Stimulated activated naive B cell treated with anti-CD40 and anti-IgM and Interleukin-4, amounts not matched to agents 10 μg/mL and 1 μg/mL and 100 μg/mL, for 72 hours (primary cell): ENCODE data around the gene LPAR6.
"Not testable (repeated sequence)": the region's sequence is repeated elsewhere in the genome, so short reads cannot be mapped to it uniquely, and the experiment has no call there.

ENCODE experiments used
- ATAC-seq, 2 donors: fragments of 150-1000 bp; cut with Tn5 transposase; replicated peaks; 2 replicates each; pipeline ENCODE4 v1.10.0; 2021; ENCODE audit warnings: moderate library complexity in 1 of 2
- DNase-seq: peaks from one replicate; pipeline ENCODE4 v3.0.0; 2021
- H3K27ac Mint-ChIP-seq: one replicate; pipeline ENCODE4 v1.8.0; 2022; ENCODE audit warnings: mild to moderate bottlenecking, mixed read lengths
- H3K27me3 Mint-ChIP-seq, 2 donors: one replicate each; pipeline ENCODE4 v1.8.0; 2022; ENCODE audit warnings: mixed read lengths in 2 of 2
- H3K36me3 Mint-ChIP-seq, 2 donors: one replicate each; pipeline ENCODE4 v1.8.0; 2022; ENCODE audit warnings: mixed read lengths in 2 of 2, mild to moderate bottlenecking in 1 of 2
- H3K4me1 Mint-ChIP-seq, 2 donors: one replicate each; pipeline ENCODE4 v1.8.0; 2022; ENCODE audit warnings: mixed read lengths in 2 of 2, mild to moderate bottlenecking in 1 of 2
- H3K4me3 Mint-ChIP-seq, 2 donors: one replicate each; pipeline ENCODE4 v1.8.0; 2022; ENCODE audit warnings: mild to moderate bottlenecking in 2 of 2, mixed read lengths in 2 of 2, moderate library complexity in 1 of 2
- H3K9me3 Mint-ChIP-seq, 2 donors: one replicate each; pipeline ENCODE4 v1.8.0; 2022; ENCODE audit warnings: mixed read lengths in 2 of 2, mild to moderate bottlenecking in 1 of 2

LPAR6 gene

GRCh38 chr13:48412881-48413351 is at the start of gene LPAR6:
TSS of gene LPAR6 (minus strand) at chr13:48413113. CDS start at chr13:48412423, 690 bp downstream.
- no peak within 1 kb of the TSS for H3K27ac Mint-ChIP-seq
- DNase-seq, result no peak

GRCh38 chr13:48457578-48458242 is 44.8 kb upstream of the LPAR6 start:
- Mint-ChIP-seq H3K36me3 (peaks cover 49 to 64% of the 10 kb centered on the region in 2 donors), H3K9me3 (peaks cover 4 to 5% of the 10 kb centered on the region in 2 donors), H3K27ac (no peak overlapping the region), H3K4me3 (no peak overlapping the region), H3K4me1 (peaks cover 0 to 6% of the 10 kb centered on the region in 2 donors), H3K27me3 (no peaks in the 10 kb centered on the region)
- ATAC-seq, result no peak
- DNase-seq, result no peak

More at GRCh38 chr13:48412881-48413351, at the start of gene LPAR6:
- Mint-ChIP-seq H3K9me3 (peaks cover 0 to 2% of the 10 kb centered on the region in 2 donors), H3K36me3 (peaks cover 25 to 44% of the 10 kb centered on the region in 2 donors), H3K4me3 (peak within 1 kb of the TSS; percentile 58 to 78), H3K4me1 (peaks cover 4% of the 10 kb centered on the region in 2 donors), H3K27me3 (no peaks in the 10 kb centered on the region)
- no peak for ATAC-seq

- Mint-ChIP-seq H3K27ac (no peak overlapping the region), H3K27me3 (no peaks in the 10 kb centered on the region), H3K9me3 (peaks cover 5% of the 10 kb centered on the region in 2 donors), H3K36me3 (peaks cover 53 to 69% of the 10 kb centered on the region in 2 donors), H3K4me1 (peaks cover 0 to 12% of the 10 kb centered on the region in 2 donors), H3K4me3 (no peak overlapping the region)
- ATAC-seq (no peak), DNase-seq (no peak)
Observed at GRCh38 chr13:48456546-48456945, 43.6 kb upstream of the LPAR6 start.

- not testable (repeated sequence) for H3K27ac Mint-ChIP-seq, H3K27me3 Mint-ChIP-seq, ATAC-seq, H3K4me3 Mint-ChIP-seq, DNase-seq
- H3K9me3 Mint-ChIP-seq, result peaks cover 14 to 17% of the 10 kb centered on the region in 2 donors
- H3K36me3 Mint-ChIP-seq, result peaks cover 49 to 56% of the 10 kb centered on the region in 2 donors
- H3K4me1 Mint-ChIP-seq, result peaks cover 3 to 33% of the 10 kb centered on the region in 2 donors
Observed at GRCh38 chr13:48451196-48451595, 38.3 kb upstream of the LPAR6 start.

- no peak for ATAC-seq
- Mint-ChIP-seq H3K4me1 (peaks cover 3 to 29% of the 10 kb centered on the region in 2 donors), H3K4me3 (no peak overlapping the region), H3K36me3 (peaks cover 43 to 48% of the 10 kb centered on the region in 2 donors), H3K27me3 (no peaks in the 10 kb centered on the region), H3K27ac (no peak overlapping the region), H3K9me3 (peaks cover 14 to 17% of the 10 kb centered on the region in 2 donors)
- DNase-seq, result no peak
Observed at GRCh38 chr13:48449656-48450055, 36.7 kb upstream of the LPAR6 start.

GRCh38 chr13:48448959-48449614 is 36.2 kb upstream of the LPAR6 start:
- ATAC-seq (no peak), DNase-seq (no peak)
- H3K4me1 Mint-ChIP-seq, result peaks cover 3 to 27% of the 10 kb centered on the region in 2 donors
- no peak overlapping the region for H3K4me3 Mint-ChIP-seq
- H3K36me3 Mint-ChIP-seq, result peaks cover 44 to 48% of the 10 kb centered on the region in 2 donors
- H3K9me3 Mint-ChIP-seq, result peaks cover 14 to 17% of the 10 kb centered on the region in 2 donors
- H3K27me3 Mint-ChIP-seq, result no peaks in the 10 kb centered on the region
- H3K27ac Mint-ChIP-seq, result no peak overlapping the region

- ATAC-seq, result no peak
- no peak for DNase-seq
- peaks cover 41 to 48% of the 10 kb centered on the region in 2 donors for H3K36me3 Mint-ChIP-seq
- peaks cover 3 to 27% of the 10 kb centered on the region in 2 donors for H3K4me1 Mint-ChIP-seq
- no peak overlapping the region for H3K27ac Mint-ChIP-seq
- H3K27me3 Mint-ChIP-seq, result no peaks in the 10 kb centered on the region
- no peak overlapping the region for H3K4me3 Mint-ChIP-seq
- peaks cover 13 to 15% of the 10 kb centered on the region in 2 donors for H3K9me3 Mint-ChIP-seq
Observed at GRCh38 chr13:48448285-48448958, 35.5 kb upstream of the LPAR6 start.

- peaks cover 3 to 20% of the 10 kb centered on the region in 2 donors for H3K4me1 Mint-ChIP-seq
Observed at GRCh38 chr13:48446464-48446863, 33.6 kb upstream of the LPAR6 start.

GRCh38 chr13:48443442-48444208 is 30.7 kb upstream of the LPAR6 start:
- no peaks in the 10 kb centered on the region for H3K27me3 Mint-ChIP-seq
- ATAC-seq (no peak), DNase-seq (no peak)
- no peak overlapping the region for H3K4me3 Mint-ChIP-seq
- no peaks in the 10 kb centered on the region for H3K9me3 Mint-ChIP-seq
- H3K4me1 Mint-ChIP-seq, result peaks cover 3 to 7% of the 10 kb centered on the region in 2 donors
- peak overlapping the region; percentile 54 for H3K27ac Mint-ChIP-seq
- H3K36me3 Mint-ChIP-seq, result peaks cover 10 to 13% of the 10 kb centered on the region in 2 donors

More at GRCh38 chr13:48446464-48446863, 33.6 kb upstream of the LPAR6 start:
- Mint-ChIP-seq H3K9me3 (peaks cover 9 to 11% of the 10 kb centered on the region in 2 donors), H3K27ac (no peak overlapping the region), H3K36me3 (peaks cover 26 to 30% of the 10 kb centered on the region in 2 donors), H3K27me3 (no peaks in the 10 kb centered on the region), H3K4me3 (no peak overlapping the region)
- DNase-seq (no peak), ATAC-seq (no peak)

GRCh38 chr13:48437371-48437770 is 24.5 kb upstream of the LPAR6 start:
- peaks cover 11 to 12% of the 10 kb centered on the region in 2 donors for H3K36me3 Mint-ChIP-seq

GRCh38 chr13:48436661-48437288 is 23.9 kb upstream of the LPAR6 start:
- Mint-ChIP-seq H3K27ac (no peak overlapping the region), H3K36me3 (peaks cover 14 to 15% of the 10 kb centered on the region in 2 donors), H3K27me3 (no peaks in the 10 kb centered on the region), H3K4me3 (no peak overlapping the region), H3K4me1 (peaks cover 12 to 34% of the 10 kb centered on the region in 2 donors), H3K9me3 (no peaks in the 10 kb centered on the region)
- no peak for ATAC-seq
- no peak for DNase-seq

More at GRCh38 chr13:48437371-48437770, 24.5 kb upstream of the LPAR6 start:
- DNase-seq (no peak), ATAC-seq (no peak)
- H3K27ac Mint-ChIP-seq, result no peak overlapping the region
- no peaks in the 10 kb centered on the region for H3K27me3 Mint-ChIP-seq
- H3K9me3 Mint-ChIP-seq, result no peaks in the 10 kb centered on the region
- peaks cover 12 to 28% of the 10 kb centered on the region in 2 donors for H3K4me1 Mint-ChIP-seq
- no peak overlapping the region for H3K4me3 Mint-ChIP-seq

- no peaks in the 10 kb centered on the region for H3K9me3 Mint-ChIP-seq
- H3K4me1 Mint-ChIP-seq, result peaks cover 14 to 53% of the 10 kb centered on the region in 2 donors
- DNase-seq, result no peak
- no peak for ATAC-seq
- no peak overlapping the region for H3K27ac Mint-ChIP-seq
- no peaks in the 10 kb centered on the region for H3K27me3 Mint-ChIP-seq
- no peak overlapping the region for H3K4me3 Mint-ChIP-seq
- peaks cover 11 to 16% of the 10 kb centered on the region in 2 donors for H3K36me3 Mint-ChIP-seq
Observed at GRCh38 chr13:48434200-48434599, 21.3 kb upstream of the LPAR6 start.

- ATAC-seq (no peak), DNase-seq (no peak)
- H3K4me1 Mint-ChIP-seq, result peaks cover 16 to 57% of the 10 kb centered on the region in 2 donors
- no peaks in the 10 kb centered on the region for H3K9me3 Mint-ChIP-seq
- H3K36me3 Mint-ChIP-seq, result peaks cover 11 to 18% of the 10 kb centered on the region in 2 donors
- no peak overlapping the region for H3K27ac Mint-ChIP-seq
- no peaks in the 10 kb centered on the region for H3K27me3 Mint-ChIP-seq
- H3K4me3 Mint-ChIP-seq, result no peak overlapping the region
Observed at GRCh38 chr13:48431987-48432615, 19.2 kb upstream of the LPAR6 start.
